Mesothelial cell of epicardium (in vitro differentiated cells): Measurements from ENCODE around the gene BRF1. TPM values are rescaled to one million over a fixed set of nuclear protein-coding genes. Genes with fewer than 3 reads are reported as not detected.
A peak's percentile ranks its signal among the peaks of the same experiment; 100 is the strongest.

Experiments used
- DNase-seq, 2 experiments: peaks; one replicate each; pipeline ENCODE4 v3.0.0; 2021; ENCODE audit warnings: low spot score in 2 of 2; ENCODE audit not compliant: unreplicated experiment in 2 of 2
- H3K27ac Mint-ChIP-seq: 2 replicates; pipeline ENCODE4 v1.8.0; 2021; ENCODE audit warnings: mixed read lengths
- H3K27me3 Mint-ChIP-seq: 2 replicates; pipeline ENCODE4 v1.8.0; 2021; ENCODE audit warnings: low read depth, mixed read lengths
- H3K36me3 Mint-ChIP-seq: 2 replicates; pipeline ENCODE4 v1.8.0; 2021; ENCODE audit warnings: mixed read lengths
- H3K4me1 Mint-ChIP-seq: 2 replicates; pipeline ENCODE4 v1.8.0; 2021; ENCODE audit warnings: mixed read lengths
- H3K4me3 Mint-ChIP-seq: 2 replicates; pipeline ENCODE4 v1.8.0; 2021; ENCODE audit warnings: mild to moderate bottlenecking, moderate library complexity, mixed read lengths
- H3K9me3 Mint-ChIP-seq: 2 replicates; pipeline ENCODE4 v1.8.0; 2021; ENCODE audit warnings: mixed read lengths
- CTCF ChIP-seq: fragments of 200-600 bp; sonication (generic); IDR thresholded peaks from one replicate; pipeline ENCODE4 v1.5.0; 2021; ENCODE audit warnings: antibody characterized with exemption; ENCODE audit not compliant: unreplicated experiment
- total RNA-seq: library from RNA; stranded (reverse); gene quantifications from 3 replicates; pipeline ENCODE4 v1.2.1, GENCODE V29; 2021

The BRF1 gene
- total RNA-seq, 1 donor from 2014 or later = 78.6 TPM

- no peak for DNase-seq
- H3K27me3 Mint-ChIP-seq = peaks cover 28% of the 10 kb centered on the region
- no peak overlapping the region for H3K27ac Mint-ChIP-seq
- no peak for TF ChIP-seq CTCF
- peaks cover 26% of the 10 kb centered on the region for H3K4me1 Mint-ChIP-seq
- H3K36me3 Mint-ChIP-seq = no peaks in the 10 kb centered on the region
- H3K9me3 Mint-ChIP-seq = no peaks in the 10 kb centered on the region
- peak overlapping the region; percentile 59 for H3K4me3 Mint-ChIP-seq
These were observed 132.7 kb downstream of the BRF1 start for GRCh38 chr14:105168093-105168420.

- no peak for DNase-seq
- Mint-ChIP-seq H3K27me3 (peaks cover 28% of the 10 kb centered on the region), H3K27ac (no peak overlapping the region), H3K4me3 (peak overlapping the region; percentile 59), H3K9me3 (no peaks in the 10 kb centered on the region), H3K4me1 (peaks cover 26% of the 10 kb centered on the region), H3K36me3 (no peaks in the 10 kb centered on the region)
- no peak for TF ChIP-seq CTCF
These were observed 133.3 kb downstream of the BRF1 start for GRCh38 chr14:105167303-105168092.

GRCh38 chr14:105166571-105167302 is 134.1 kb downstream of the BRF1 start:
- DNase-seq = no peak
- H3K27ac Mint-ChIP-seq = no peak overlapping the region
- no peaks in the 10 kb centered on the region for H3K36me3 Mint-ChIP-seq
- peaks cover 26% of the 10 kb centered on the region for H3K27me3 Mint-ChIP-seq
- H3K4me3 Mint-ChIP-seq = peak overlapping the region; percentile 49
- peaks cover 26% of the 10 kb centered on the region for H3K4me1 Mint-ChIP-seq
- TF ChIP-seq CTCF = no peak
- H3K9me3 Mint-ChIP-seq = no peaks in the 10 kb centered on the region

GRCh38 chr14:105165761-105166485 is 134.9 kb downstream of the BRF1 start:
- H3K4me1 Mint-ChIP-seq = peaks cover 26% of the 10 kb centered on the region
- H3K36me3 Mint-ChIP-seq = no peaks in the 10 kb centered on the region
- TF ChIP-seq CTCF = no peak
- peaks cover 25% of the 10 kb centered on the region for H3K27me3 Mint-ChIP-seq
- peak overlapping the region; percentile 17 for H3K4me3 Mint-ChIP-seq
- no peaks in the 10 kb centered on the region for H3K9me3 Mint-ChIP-seq
- no peak overlapping the region for H3K27ac Mint-ChIP-seq
- DNase-seq = no peak

DNA sequence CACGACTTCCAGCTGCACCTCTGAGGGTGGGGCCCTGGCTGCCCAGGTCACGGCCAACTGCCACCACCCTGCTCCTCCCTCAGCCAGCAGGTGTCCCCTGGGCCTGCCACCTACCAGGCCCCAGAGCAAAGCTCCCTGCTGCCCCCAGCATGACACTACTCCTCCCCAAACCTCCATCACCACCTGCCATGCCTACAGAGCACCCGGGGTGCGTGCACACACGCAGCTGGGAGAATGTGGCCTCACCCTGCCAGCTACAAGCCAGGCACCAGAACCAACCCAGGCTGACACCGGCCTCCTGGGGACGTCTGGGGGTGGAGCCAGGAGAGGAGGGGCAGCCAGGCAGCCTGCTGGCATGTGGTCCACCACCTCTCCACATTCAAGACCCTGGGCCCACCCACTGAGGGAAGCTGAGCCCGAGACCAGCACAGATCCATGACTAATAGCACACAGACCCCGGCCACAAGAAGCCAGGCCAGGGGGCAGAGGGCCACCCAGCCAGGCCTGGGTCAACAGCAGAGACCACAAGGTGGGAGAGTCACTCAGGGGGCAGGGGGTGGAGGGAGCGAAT is 135.6 kb downstream of the BRF1 start:
- no peaks in the 10 kb centered on the region for H3K36me3 Mint-ChIP-seq
- no peaks in the 10 kb centered on the region for H3K9me3 Mint-ChIP-seq
- TF ChIP-seq CTCF = no peak
- H3K4me1 Mint-ChIP-seq = peaks cover 24% of the 10 kb centered on the region
- no peak overlapping the region for H3K4me3 Mint-ChIP-seq
- peaks cover 22% of the 10 kb centered on the region for H3K27me3 Mint-ChIP-seq
- H3K27ac Mint-ChIP-seq = no peak overlapping the region
- no peak for DNase-seq
